Right forelimb (tissue), 1 donor: ENCODE measurements around the gene SELENOH.
"Not testable (repeated sequence)": the region's sequence is repeated elsewhere in the genome, so short reads cannot be mapped to it uniquely, and the experiment has no call there.

ENCODE experiments used
- DNase-seq: peaks from one replicate; pipeline ENCODE4 v3.0.0-alpha.2; 2018

SELENOH gene

DNA sequence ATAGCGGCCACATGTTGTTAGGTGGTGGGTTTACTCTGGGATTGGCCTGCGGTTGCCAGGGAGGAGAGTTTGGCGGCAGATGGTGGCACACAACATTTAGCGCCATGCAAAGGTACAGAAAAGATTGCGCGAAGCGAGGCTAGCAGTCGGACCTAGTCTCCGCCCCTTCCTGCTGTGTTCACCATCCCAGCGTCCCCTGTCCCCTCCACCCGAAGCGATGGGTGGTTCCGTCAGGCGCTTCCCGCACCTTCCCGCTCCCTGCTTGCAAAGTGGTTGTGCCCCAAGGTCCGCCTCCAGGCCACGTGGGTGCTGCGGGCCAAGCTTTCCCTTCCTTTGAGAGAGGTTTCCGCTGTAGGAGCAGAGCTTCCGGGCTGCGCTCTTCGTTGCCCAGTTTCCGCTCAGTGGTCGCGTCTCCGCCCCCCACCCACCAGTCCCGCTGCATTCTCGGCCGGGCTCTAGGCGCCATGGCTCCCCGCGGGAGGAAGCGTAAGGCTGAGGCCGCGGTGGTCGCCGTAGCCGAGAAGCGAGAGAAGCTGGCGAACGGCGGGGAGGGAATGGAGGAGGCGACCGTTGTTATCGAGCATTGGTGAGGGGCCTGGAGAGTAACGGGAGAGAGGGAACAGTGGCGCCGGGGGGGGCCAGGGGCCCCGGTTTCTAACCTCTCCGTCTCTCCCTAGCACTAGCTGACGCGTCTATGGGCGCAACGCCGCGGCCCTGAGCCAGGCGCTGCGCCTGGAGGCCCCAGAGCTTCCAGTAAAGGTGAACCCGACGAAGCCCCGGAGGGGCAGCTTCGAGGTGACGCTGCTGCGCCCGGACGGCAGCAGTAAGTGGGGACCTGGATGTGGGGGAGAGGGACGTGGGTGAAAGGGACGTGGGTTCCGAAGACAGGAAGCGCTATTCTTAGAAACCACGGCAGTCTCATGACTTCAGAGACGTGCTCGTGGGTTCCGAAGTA, at the start of gene SELENOH:
TSS of gene SELENOH (plus strand) at position 360 of the 955 bp plus-strand sequence. CDS start at position 465, 105 bp downstream.
- DNase-seq: peak; percentile 98

GRCh38 chr11:57698843-57699365, 42.4 kb upstream of the SELENOH start:
- no peak for DNase-seq

DNA sequence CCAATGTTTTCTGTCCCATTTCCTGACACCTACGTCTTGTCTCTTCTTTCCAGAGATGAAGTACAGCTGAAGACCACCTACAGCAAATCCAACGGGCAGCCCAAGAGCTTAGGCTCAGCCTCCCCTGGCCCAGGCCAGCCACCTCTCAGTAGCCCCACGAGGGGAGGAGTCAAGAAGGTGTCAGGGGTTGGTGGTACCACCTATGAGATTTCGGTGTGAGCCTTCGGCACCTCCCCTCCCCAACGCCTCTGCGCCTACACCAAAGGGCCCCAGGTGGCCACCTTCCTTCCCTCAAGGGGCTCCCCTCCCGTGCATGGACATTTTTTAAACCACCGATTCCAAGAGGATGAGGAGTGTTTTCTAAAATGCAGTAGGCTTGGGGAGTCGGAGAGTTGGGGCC, 41.5 kb upstream of the SELENOH start:
- DNase-seq: no peak

GRCh38 chr11:57700425-57700824, 40.9 kb upstream of the SELENOH start:
- no peak for DNase-seq

- DNase-seq: no peak
These were observed 38.0 kb upstream of the SELENOH start for GRCh38 chr11:57703341-57703740.

DNA sequence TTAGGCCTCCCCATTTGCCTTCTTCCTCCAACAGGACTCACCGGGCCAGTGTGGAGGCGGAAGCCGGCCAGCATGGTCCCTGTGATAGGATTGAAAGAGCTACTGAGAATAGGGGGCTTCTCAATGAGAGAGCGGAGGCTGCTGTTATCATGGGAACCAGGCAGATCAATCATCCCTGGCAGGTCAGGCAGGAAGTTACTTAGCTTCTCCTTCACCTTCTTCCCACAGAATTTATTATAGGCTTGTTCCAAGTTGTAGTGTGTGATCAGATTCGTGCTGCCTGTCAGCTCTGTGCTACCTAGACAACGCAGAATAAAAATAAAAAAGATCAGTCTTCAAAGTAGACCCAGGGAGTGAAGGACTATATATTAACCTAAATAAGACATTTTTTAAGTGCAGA, 36.4 kb upstream of the SELENOH start:
- DNase-seq: no peak

GRCh38 chr11:57705432-57705831, 35.9 kb upstream of the SELENOH start:
- not testable (repeated sequence) for DNase-seq

- no peak for DNase-seq
These were observed 31.4 kb upstream of the SELENOH start for GRCh38 chr11:57709802-57710367.

DNA sequence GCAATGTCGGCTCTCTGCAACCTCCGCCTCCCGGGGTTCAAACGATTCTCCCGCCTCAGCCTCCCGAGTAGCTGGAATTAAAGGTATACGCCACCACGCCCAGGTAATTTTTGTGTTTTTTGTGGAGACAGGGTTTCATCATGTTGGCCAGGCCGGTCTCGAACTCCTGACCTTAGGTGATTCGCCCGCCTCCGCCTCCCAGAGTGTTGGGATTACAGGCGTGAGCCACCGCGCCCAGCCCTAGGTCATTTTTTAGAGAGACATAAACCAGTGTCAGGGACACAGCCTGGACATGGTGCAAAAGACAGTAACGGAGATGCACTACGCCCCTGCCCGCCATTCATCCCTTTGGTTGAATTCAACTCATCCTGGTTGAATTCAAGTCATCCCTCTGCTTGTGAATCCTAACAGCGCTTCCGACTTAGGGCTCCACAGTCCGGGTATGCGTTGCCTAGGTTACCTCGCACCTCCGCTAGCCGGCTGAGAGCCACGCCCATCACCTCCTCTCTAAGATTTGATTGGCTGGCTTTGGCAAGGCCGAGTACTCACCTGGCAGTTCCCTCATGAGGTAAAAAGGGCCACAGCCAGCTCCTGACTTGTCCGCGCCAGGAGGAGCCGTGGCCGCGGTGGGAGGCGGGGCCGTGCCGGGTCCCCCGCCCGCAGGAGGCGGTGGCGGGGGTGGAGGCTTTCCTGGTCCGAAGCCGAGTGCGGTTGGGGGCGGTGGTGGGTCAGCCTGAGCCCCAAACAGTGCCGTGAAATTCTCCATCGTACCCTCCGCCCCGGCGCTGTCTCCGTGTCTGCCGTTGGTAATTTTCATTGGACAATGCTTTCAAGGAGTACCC, 29.7 kb upstream of the SELENOH start, which contains the start of gene MED19:
TSS of gene MED19 (minus strand) at position 802 of the 842 bp plus-strand sequence. CDS start at position 766, 36 bp downstream.
- DNase-seq: peak; percentile 88

DNA sequence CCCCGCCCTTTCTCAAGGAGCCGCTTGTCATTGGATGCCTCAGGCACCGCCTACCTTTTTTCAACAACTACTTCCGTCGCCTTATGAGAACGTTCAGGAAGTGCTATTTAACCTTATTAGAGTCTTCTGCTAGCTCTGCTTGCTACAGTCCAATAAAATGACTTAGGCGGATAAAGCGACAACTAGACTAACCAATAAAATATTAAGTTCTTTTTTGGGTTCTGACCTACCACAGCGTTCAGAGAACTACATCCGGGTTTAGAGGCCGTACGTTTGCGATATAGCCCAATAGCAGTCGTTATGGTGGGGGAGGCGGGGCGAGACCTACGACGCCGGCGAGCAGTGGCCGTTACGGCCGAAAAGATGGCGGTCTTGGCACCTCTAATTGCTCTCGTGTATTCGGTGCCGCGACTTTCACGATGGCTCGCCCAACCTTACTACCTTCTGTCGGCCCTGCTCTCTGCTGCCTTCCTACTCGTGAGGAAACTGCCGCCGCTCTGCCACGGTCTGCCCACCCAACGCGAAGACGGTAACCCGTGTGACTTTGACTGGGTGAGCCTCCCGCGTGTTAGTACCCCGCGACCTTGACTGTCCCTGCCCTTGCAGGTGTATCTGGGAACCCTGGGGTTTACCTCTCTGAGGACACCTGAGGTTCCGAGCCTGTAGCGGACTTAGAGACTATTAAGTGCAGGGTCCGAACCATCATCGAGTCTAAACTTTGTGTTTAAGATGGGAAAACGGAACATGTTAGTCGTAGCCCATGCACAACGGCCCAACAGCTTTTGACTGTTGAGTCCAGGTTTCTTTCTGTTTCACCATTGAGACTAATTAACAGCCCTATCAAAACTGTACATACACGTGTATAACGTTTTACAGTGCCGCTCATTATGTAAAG, 28.8 kb upstream of the SELENOH start, which contains the start of gene TMX2:
TSS of gene TMX2 (plus strand) at position 338 of the 895 bp plus-strand sequence. CDS start at position 364, 26 bp downstream.
- peak; percentile 90 for DNase-seq

DNA sequence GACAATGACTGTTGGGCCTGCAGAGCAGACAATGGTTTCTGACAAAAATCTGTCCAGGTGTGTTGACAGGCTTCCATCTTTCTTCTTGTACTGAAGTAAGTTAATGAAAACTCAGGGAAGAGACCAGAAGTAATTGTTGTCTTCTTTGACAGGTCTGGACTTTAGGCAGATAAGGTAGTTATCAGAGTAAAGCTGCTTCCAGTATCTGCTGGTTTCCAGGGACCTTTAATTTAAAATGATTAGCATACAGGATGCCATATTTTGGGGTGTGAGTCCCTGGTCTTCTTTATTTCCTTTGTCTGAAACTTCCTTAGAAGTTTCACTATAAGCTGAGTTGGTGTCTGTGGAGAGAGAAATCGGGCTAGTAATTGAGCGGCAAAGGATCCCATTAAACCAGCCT, 27.5 kb upstream of the SELENOH start:
- no peak for DNase-seq

GRCh38 chr11:57716726-57717125, 24.6 kb upstream of the SELENOH start:
- not testable (repeated sequence) for DNase-seq

DNA sequence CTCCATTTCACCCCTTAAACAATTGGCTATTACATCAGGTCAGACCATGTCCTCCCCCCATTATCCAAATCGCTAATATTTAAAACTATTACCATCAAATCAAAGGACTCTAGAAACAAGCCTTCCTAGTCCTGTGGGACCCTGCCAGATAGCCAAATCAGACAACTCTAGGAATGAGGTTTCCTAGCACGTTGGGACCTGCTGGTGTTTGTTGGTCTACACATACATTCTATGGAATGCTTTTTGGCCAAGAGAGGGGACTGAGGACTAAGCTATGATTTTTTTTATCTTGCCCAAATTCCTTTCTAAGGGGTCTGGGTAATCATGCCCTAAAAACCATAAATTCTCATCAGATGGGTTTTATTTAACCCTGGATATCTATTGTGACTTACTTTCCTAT, 14.1 kb upstream of the SELENOH start:
- no peak for DNase-seq

DNA sequence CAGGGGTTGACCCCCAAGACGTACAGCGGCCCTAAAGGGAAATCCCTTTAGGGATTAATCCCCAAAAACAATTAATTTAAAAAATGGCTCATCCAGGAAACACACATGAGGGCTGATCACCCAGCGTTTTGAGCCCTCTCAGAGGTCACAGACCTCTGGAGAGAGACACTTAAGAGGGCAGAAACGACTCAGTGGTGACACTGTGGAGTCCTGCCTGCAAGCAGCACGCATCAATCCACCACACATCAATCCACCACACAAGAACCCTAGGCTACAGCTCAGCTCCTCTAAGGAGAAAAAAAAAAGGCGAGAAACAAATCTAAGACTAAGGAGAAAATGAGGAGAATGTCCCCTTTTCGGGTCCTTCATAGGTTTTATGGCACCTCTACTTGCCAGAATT, 12.5 kb upstream of the SELENOH start:
- DNase-seq: no peak

DNA sequence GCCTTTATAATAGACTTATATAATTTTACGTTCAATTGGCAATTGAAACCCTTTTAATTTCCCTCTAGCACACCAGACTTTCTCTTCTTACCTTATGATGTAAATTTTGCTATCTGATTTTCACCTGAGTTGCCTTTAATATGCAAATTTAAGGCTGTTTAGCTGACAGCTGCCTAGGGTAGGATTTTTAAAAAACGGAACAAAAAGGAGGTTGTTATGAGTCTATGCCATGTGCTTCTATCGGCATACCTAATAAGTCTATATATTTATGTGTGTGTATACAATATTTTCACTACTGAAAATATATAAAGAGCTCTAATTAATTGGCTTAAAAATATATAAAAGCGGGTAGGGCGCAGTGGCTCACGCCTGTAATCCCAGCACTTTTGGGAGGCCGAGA, 11.8 kb upstream of the SELENOH start:
- no peak for DNase-seq

DNA sequence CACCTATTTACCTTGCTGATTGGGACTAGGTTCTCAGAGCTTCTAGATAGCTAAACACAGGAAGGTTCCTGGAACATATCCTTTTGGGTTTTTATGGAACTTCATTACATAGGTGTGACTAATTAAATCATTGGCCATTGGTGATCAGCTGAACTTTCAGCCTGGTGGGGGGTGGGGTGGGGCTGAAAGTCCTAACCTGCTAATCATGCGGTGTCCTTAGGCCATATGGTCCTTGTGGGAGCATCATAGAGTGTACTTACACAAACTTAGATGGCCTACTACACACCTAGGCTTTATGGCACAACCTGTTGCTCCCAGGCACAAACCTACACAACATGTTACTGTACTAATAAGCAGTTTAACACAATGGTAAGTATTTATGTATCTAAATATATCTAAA, 8.6 kb upstream of the SELENOH start:
- DNase-seq: no peak

DNA sequence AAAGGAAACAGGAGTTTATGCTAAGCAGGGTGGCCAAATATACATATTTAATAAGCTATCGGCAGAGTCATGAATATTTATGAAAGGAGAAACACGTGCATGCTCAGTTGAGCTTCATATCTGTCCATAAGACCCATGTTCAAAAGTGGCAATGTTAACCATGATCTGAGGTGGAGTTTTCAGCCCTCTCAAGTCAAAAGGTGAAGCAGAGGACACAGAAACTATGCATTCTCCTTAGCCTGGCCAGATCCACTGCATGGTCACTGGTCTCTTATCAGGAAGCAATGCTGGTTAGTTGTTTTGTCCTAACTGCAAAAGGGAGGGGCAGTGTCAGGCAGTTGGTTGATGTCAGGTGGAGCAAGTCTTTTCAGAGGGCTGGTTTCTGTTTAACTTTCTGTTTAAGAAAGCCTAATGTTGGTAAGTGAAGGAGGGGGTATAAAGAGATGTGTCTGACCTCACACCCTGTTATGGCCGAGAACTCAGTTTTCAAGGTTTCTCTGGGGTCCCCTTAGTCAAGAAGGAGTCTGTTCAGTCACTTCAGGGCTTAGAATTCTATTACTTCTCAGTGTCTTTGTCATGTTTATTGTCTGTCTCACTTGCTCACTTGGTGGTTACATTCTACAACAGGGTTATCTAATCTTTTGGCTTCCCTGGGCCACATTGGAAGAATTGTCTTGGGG, 5.5 kb upstream of the SELENOH start:
- no peak for DNase-seq

DNA sequence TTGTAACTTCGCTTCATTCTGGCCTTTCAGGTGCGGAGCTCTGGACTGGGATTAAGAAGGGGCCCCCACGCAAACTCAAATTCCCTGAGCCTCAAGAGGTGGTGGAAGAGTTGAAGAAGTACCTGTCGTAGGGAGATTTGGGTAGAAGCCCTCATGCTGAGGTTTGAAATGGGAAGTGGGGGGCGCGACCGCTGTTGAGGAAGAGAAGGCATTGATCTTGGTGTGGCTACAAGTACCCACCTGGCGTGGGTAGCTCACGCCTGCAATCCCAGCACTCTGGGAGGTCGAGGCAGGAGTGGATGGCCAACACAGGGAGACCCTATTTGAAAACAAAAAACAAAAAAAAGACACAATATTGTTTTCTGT, 779 bp downstream of the SELENOH start:
- no peak for DNase-seq

DNA sequence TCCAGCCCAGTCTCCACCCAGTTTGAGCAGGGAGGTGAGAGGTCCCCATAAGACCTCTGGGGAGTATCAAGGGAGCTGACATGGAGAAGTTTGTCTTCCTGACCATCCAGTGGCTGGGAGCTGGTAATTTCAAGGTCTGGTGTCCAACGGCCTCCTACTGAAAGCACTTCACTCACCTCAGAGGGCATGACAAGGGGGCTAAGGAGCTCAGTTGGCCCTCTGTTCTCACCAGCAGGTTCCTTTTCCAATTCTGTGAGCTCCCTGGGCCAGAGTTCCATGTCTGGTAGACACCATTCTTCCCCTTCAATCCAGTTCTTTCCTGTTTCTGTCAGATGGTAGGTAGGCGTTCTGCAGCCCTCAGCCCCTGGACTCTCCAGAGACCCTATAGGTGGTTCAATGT, 3.1 kb downstream of the SELENOH start:
- no peak for DNase-seq

GRCh38 chr11:57745206-57745605, 3.9 kb downstream of the SELENOH start:
- DNase-seq: no peak

DNA sequence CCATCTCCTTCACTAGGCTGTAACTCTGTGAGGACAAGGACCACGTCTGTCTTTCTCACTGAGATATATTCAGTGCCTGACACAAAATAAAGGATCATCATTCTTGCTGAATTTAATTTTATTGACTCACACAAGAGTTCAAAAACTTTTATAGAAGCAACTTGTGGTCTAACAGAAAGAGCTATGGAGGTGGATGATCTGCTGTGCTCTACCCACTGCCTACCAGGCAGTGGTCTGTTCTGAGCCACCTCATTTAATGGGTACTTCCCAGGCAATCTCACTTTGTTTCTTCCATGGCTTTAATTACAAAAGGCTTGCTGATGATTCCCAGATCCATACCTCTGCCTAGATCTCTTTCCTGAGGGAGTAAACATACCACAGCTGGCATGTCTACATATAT, 5.6 kb downstream of the SELENOH start:
- no peak for DNase-seq
